Smooth muscle cell (in vitro differentiated cells): Measurements from ENCODE around the gene BBS10. TPM values are rescaled to one million over a fixed set of nuclear protein-coding genes. Genes with fewer than 3 reads are reported as not detected.

Experiments
- DNase-seq: peaks from one replicate; lab custom pipeline; 2025; ENCODE audit not compliant: unreplicated experiment; lab: John Stamatoyannopoulos, UW
- H2AFZ ChIP-seq: fragments of 200-600 bp; sonication (generic); 2 replicates; pipeline ENCODE4 v1.6.0; 2016; ENCODE audit warnings: antibody characterized with exemption, low read depth, mild to moderate bottlenecking
- H3F3A ChIP-seq: fragments of 200-600 bp; sonication (generic); 2 replicates; pipeline ENCODE4 v1.6.0; 2017; ENCODE audit warnings: antibody characterized with exemption, low read depth
- H3K27ac ChIP-seq: fragments of 200-600 bp; sonication (generic); 2 replicates; pipeline ENCODE4 v1.5.1; 2016; ENCODE audit warnings: low read depth, mild to moderate bottlenecking
- H3K27me3 ChIP-seq: fragments of 200-600 bp; sonication (generic); 2 replicates; pipeline ENCODE4 v1.6.1; 2016; ENCODE audit warnings: low read depth, mild to moderate bottlenecking
- H3K36me3 ChIP-seq: fragments of 200-600 bp; sonication (generic); 2 replicates; pipeline ENCODE4 v1.5.1; 2016; ENCODE audit warnings: low read depth
- H3K4me1 ChIP-seq: fragments of 200-600 bp; sonication (generic); 2 replicates; pipeline ENCODE4 v1.5.1; 2016; ENCODE audit warnings: low read depth
- H3K4me2 ChIP-seq: fragments of 200-600 bp; sonication (generic); 2 replicates; pipeline ENCODE4 v1.6.0; 2016; ENCODE audit warnings: mild to moderate bottlenecking
- H3K4me3 ChIP-seq: fragments of 200-600 bp; sonication (generic); 2 replicates; pipeline ENCODE4 v1.5.1; 2016; ENCODE audit warnings: mild to moderate bottlenecking
- H3K79me2 ChIP-seq: fragments of 200-600 bp; sonication (generic); 2 replicates; pipeline ENCODE4 v1.6.0; 2016; ENCODE audit warnings: low read depth, mild to moderate bottlenecking
- H3K9ac ChIP-seq: fragments of 200-600 bp; sonication (generic); 2 replicates; pipeline ENCODE4 v1.6.0; 2016; ENCODE audit warnings: low read depth
- H3K9me3 ChIP-seq: fragments of 200-600 bp; sonication (generic); replicated peaks from 2 replicates; pipeline ENCODE4 v1.5.1; 2016; ENCODE audit warnings: low read depth
- H4K20me1 ChIP-seq: fragments of 200-600 bp; sonication (generic); 2 replicates; pipeline ENCODE4 v1.6.0; 2016; ENCODE audit warnings: low read depth
- WGBS: methylation state at CpG from one replicate; pipeline ENCODE4 v1.1.7; 2016; ENCODE audit warnings: low lambda C conversion rate; 5-methylcytosine and 5-hydroxymethylcytosine counted together
- polyA plus RNA-seq: library from polyadenylated mRNA; unstranded; fragments of >200 nt; fragmentation: Nextera tagmentation; extraction: Ambion mirVana; gene quantifications from 2 replicates; pipeline ENCODE4 v1.2.1, GENCODE V29; 2016
- total RNA-seq: library from RNA; depleted of rRNA; stranded (reverse); fragments of >200 nt; gene quantifications from 2 replicates; pipeline ENCODE4 v1.2.3, GENCODE V29; 2014
- TF ChIP-seq, protein P1 (sequence below): fragments of 200-600 bp; sonication (generic); IDR thresholded peaks from 2 replicates; pipeline ENCODE4 v1.5.1; 2017; ENCODE audit warnings: borderline replicate concordance, mild to moderate bottlenecking, antibody characterized with exemption; ENCODE audit not compliant: insufficient read depth, poor library complexity, severe bottlenecking

The BBS10 gene
- 10.8 and 13.4 TPM in 2 replicates for total RNA-seq
- 6.5 and 8.7 TPM in 2 replicates for polyA plus RNA-seq

DNA sequence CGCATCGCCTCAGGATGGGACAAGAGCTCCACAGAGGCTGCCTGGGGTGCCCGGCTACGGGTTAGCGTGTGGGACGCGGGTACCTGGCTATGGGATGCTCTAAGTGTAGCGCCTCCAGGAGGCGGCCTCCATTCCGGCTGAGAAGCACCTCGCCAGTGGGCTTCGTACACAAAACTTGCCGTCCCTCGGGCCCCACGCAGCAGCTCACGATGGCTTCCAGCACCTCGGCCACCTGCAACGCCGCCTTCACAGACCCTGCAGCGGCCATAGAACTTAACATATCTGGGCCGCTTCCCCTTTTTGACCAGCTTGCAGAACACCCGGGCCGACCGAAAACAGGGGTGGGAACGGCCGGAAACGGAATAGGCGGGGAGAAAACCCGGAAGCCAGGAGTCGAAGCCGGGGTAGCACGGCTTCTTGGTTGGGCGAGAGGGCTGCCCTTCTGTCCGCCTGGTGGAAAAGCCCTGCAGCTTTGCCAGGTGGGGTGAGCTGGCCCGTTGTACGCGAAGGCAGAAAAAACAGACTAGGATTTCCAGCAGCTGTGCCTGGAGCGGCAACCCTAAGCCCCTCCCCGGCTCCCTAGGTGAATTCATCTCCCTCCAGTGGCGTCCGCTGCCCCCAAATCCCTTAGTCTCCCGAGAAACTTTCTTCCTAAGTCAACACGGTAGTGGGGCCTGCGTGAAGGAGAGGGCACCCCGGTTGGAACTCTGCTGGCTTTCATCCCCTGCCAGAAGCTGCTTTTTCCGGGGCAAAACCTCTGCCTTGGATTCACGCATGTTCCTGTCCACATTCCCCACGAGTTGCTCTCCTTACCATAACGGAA is at the start of gene BBS10:
Gene BBS10 (minus strand): TSS at position 337 of the 823 bp plus-strand sequence. CDS start 57 bp downstream, at position 280.
- peak within 1 kb of the TSS; percentile 72 for H3K9ac ChIP-seq
- H3K4me1 ChIP-seq: peaks cover 15% of the 10 kb centered on the region
- H3K4me3 ChIP-seq: peak within 1 kb of the TSS; percentile 94
- peaks cover 25% of the 10 kb centered on the region for H3K79me2 ChIP-seq
- H3F3A ChIP-seq: peaks cover 3% of the 10 kb centered on the region
- H3K36me3 ChIP-seq: no peaks in the 10 kb centered on the region
- peak within 1 kb of the TSS; percentile 90 for H2AFZ ChIP-seq
- no peaks in the 10 kb centered on the region for H3K9me3 ChIP-seq
- H3K27ac ChIP-seq: peak within 1 kb of the TSS; percentile 53
- peak; percentile 55 for DNase-seq
- H3K27me3 ChIP-seq: no peaks in the 10 kb centered on the region
- 4% methylated on average over 49 of the region's 49 CpGs for WGBS
- H4K20me1 ChIP-seq: no peaks in the 10 kb centered on the region
- TF ChIP-seq, protein P1, sequence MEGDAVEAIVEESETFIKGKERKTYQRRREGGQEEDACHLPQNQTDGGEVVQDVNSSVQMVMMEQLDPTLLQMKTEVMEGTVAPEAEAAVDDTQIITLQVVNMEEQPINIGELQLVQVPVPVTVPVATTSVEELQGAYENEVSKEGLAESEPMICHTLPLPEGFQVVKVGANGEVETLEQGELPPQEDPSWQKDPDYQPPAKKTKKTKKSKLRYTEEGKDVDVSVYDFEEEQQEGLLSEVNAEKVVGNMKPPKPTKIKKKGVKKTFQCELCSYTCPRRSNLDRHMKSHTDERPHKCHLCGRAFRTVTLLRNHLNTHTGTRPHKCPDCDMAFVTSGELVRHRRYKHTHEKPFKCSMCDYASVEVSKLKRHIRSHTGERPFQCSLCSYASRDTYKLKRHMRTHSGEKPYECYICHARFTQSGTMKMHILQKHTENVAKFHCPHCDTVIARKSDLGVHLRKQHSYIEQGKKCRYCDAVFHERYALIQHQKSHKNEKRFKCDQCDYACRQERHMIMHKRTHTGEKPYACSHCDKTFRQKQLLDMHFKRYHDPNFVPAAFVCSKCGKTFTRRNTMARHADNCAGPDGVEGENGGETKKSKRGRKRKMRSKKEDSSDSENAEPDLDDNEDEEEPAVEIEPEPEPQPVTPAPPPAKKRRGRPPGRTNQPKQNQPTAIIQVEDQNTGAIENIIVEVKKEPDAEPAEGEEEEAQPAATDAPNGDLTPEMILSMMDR: peak; percentile 36
- H3K4me2 ChIP-seq: peak within 1 kb of the TSS; percentile 90

DNA sequence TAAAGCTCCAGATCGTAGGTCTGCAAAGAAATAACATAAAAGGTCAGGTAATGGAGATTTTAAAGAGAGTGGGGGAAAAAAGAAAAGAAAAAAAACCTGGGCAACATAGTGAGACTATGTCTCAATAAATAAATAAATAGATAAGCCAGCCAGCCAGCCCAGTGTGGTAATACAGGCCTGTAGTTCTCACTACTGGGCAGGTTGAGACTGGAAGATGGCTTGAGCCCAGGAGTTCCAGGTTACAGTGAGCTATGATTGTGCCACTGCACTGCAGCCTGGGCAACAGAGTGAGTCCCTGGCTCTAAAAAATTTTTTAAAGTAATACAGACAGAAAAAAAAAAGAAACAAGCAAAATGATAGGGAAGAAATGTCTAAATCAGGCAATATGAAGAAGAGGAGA is 43.2 kb upstream of the BBS10 start:
- Histone ChIP-seq H3K36me3 (peaks cover 5% of the 10 kb centered on the region), H3K4me3 (no peak overlapping the region), H3K4me2 (no peak overlapping the region), H2AFZ (no peak overlapping the region), H3K9me3 (no peaks in the 10 kb centered on the region), H3F3A (no peaks in the 10 kb centered on the region), H4K20me1 (no peaks in the 10 kb centered on the region), H3K79me2 (no peaks in the 10 kb centered on the region), H3K4me1 (no peaks in the 10 kb centered on the region), H3K9ac (no peak overlapping the region), H3K27ac (no peak overlapping the region), H3K27me3 (no peaks in the 10 kb centered on the region)
- TF ChIP-seq, protein P1: no peak
- no peak for DNase-seq
- 100% methylated on average over 1 of the region's 1 CpG for WGBS

DNA sequence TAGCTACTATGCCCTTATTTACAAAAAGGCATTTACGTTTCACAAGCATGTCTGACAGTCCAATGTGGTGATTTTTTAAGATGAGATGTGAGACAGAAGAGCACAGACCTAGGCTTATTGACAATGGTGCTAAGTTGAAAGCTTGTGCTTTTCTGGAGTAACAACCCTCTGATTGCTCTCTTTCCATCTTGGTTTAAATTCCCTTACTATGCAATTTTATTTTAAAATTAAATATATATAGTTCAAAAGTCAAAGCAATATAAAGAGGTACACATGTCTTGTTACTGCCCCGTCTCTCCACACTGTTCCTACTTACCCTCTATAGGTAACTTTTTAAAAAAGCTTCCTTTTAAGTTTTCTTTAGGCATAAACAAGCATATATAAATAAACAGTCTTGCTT is 39.4 kb upstream of the BBS10 start:
- no peak overlapping the region for H2AFZ ChIP-seq
- H3K4me3 ChIP-seq: no peak overlapping the region
- DNase-seq: no peak
- H3K27me3 ChIP-seq: no peaks in the 10 kb centered on the region
- TF ChIP-seq, protein P1: no peak
- no peak overlapping the region for H3K27ac ChIP-seq
- peaks cover 10% of the 10 kb centered on the region for H3K36me3 ChIP-seq
- H3F3A ChIP-seq: no peaks in the 10 kb centered on the region
- H3K79me2 ChIP-seq: no peaks in the 10 kb centered on the region
- no peaks in the 10 kb centered on the region for H3K4me1 ChIP-seq
- H4K20me1 ChIP-seq: no peaks in the 10 kb centered on the region
- no peaks in the 10 kb centered on the region for H3K9me3 ChIP-seq
- H3K4me2 ChIP-seq: no peak overlapping the region
- 96% methylated on average over 2 of the region's 2 CpGs for WGBS
- no peak overlapping the region for H3K9ac ChIP-seq
